Activated CD8-positive, alpha-beta memory T cell treated with anti-CD3 and anti-CD28 coated beads for 24 hours (primary cell): ENCODE results near the gene SORCS2.

ENCODE experiments used
- DNase-seq: peaks from one replicate; pipeline ENCODE4 v3.0.0-alpha.2; 2020

Gene SORCS2

GRCh38 chr4:7248857-7249256, 56.5 kb downstream of the SORCS2 start:
- DNase-seq: no peak

- DNase-seq: no peak
These were observed 59.0 kb downstream of the SORCS2 start for GRCh38 chr4:7251321-7251720.

DNA sequence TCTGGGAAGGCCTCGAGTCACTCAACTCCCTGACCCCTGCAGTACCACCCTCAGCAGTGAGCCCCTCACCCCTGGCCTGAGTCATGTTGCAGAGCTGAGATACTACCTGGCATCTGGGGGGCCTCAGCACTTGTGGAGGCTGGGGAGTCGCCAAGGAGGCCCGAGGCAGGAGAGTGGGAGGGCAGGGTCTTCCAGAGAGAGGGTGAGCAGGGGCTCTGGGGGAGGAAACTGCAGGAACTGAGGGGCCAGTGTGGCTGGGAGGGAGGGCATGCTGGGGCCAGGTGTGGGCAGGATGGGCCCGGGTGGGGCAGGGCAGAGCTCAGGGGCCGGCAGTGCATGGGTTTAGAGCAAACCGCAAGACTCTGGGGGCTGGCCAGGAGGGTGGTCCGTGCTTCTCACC, 59.7 kb downstream of the SORCS2 start:
- DNase-seq: no peak

- no peak for DNase-seq
These were observed 60.4 kb downstream of the SORCS2 start for GRCh38 chr4:7252510-7253340.

GRCh38 chr4:7253341-7253700, 61.0 kb downstream of the SORCS2 start:
- DNase-seq: no peak

- no peak for DNase-seq
These were observed 61.5 kb downstream of the SORCS2 start for GRCh38 chr4:7253837-7254236.

DNA sequence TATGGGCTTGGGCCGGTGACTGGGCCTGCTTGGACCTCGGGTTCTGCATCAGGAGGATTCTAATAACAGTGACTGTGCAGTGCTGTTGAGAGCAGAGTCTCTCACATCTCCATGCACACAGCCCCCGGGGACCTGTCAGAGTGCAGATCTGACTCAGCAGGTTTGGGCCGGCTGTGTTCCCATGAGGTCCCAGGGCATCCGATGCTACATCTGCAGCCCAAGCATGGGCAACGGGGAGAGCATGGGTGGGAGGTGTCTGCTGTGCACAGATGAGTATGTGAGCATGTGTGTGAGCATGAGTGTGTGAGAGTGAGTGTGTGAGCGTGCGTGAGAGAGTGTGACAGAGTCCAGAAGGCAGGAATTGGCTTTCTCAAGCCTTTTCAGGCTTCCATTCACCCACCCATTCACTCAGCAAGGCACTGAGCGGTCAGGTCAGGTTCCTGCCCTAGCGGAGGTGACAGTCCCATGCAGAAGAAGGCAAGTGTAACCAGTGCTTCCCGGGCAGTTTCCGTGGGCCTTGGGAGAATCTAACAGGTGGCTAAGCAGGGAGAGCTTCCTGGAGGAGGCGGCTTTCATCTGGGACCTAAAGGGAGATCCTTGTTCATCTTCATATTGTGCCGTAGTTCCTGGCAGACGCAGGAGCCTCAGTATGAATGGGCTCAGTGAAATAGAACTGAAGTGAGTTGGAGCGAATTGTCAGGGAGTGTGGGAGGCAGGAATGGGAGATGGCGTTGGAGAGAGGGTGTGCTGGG, 62.6 kb downstream of the SORCS2 start:
- no peak for DNase-seq

GRCh38 chr4:7255488-7255881, 63.1 kb downstream of the SORCS2 start:
- no peak for DNase-seq

DNA sequence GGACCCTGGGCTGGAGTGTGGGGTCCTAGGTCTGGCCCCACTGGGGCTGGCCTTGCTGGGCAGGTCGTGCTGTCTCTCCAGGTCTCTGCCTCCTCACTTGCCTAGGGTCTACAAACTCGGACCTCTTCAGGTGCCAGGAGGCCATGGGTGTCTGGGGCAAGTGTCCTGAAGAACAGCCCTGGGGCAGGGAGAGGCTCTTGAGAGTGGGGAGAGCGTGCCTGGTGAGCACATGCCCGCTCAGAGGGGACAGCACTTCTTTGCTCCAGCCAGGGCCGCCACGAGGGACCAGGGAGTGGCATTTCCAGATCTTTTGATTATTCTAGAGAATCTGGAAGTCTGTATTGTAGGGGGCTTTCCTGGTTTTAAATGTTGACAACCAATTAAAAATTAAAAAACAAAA, 63.7 kb downstream of the SORCS2 start:
- DNase-seq: no peak

- DNase-seq: no peak
These were observed 64.9 kb downstream of the SORCS2 start for GRCh38 chr4:7256984-7257810.

GRCh38 chr4:7259039-7259438, 66.7 kb downstream of the SORCS2 start:
- DNase-seq: no peak

GRCh38 chr4:7260569-7260968, 68.2 kb downstream of the SORCS2 start:
- DNase-seq: no peak

- no peak for DNase-seq
These were observed 68.7 kb downstream of the SORCS2 start for GRCh38 chr4:7261087-7261486.

- DNase-seq: no peak
These were observed 69.2 kb downstream of the SORCS2 start for GRCh38 chr4:7261536-7261935.

DNA sequence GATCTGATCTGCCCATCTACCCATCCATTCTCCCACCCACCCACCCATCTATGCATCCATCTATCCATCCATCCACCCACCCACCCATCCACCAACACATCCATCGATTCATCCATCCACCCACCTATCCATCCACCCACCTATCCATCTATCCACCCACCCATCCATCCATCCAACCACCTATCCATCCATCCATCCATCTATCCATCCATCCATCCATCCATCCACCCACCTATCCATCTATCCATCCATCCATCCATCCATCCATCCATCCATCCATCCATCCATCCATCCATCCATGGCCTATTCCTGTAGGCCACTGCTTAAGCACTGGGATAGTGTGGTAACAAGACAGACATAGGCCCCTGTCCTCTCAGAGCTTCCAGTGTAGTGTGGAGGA, 69.8 kb downstream of the SORCS2 start:
- DNase-seq: no peak

DNA sequence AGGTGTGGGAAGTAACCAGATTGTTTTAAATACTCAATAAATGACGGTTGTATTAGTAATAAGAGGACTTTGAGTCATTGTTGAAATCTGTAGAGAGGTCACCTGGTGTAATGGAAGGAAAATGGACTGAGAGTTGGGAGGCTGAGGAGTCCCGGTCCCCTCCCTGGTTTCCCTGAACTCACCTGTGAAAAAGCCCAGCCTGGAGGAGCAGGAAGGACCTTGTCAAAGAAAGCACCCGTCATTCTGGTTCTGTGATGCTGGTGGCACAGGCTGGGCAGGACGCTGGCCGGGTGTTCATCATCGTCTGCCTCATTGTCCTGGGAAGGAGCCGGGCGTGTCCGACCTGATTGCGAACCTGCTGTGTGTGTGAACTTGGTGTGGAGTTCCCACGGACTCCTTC, 70.8 kb downstream of the SORCS2 start:
- no peak for DNase-seq

DNA sequence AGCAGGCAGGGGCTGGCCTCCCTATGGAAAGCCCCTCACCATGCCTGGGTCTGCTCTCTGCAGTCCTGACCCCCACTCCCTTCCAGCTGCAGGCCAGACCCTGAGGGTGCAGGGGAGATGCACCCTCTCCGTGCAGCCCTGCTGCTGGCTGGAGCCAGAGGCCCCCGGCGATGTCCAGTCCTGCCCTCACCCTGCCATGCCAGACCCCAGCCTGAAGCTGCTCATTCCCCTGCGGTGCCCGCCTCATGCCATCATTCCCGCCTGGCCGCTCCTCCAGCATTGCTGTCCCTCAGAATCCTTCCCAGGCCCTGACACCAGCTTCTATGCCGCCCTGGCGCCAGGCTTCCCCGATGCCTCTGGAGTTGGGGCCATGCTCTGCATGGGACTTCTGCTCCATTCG, 72.4 kb downstream of the SORCS2 start:
- no peak for DNase-seq

DNA sequence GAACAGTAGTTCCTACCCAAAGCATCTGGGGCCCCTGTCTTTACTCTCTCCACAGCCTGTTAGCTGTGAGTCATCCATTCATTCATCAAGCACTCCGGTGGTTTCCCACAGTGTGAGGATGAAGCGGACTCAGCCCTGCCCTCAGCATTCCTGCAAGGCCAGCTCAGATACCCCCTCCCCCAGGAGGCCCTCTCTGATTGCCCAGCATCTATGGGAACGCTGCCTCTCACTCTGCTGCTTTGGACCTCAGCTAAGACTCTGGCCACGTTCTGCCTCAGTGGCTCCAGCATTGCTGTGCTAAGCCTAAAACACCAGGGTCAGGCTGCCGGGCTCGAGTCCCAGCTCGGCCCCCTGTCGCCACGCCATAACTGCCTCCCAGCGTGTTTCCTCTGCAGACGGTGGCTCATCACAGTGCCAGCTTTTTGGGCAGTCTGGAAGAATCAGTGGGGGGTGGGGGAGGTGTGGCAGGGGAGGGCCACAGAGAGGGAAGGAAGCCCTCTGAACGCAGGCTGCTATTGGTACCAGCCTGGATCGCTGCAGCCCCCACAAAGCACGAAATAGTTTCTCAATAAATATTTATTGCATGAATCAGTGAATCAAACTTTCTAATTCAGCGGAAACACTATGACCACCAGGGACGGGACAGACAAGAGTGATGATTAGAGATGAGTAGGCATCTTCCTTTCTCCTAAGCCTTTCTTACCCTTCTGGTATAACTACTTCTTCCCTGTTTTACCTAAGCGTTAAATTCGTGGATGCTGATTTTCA, 74.4 kb downstream of the SORCS2 start:
- DNase-seq: no peak

DNA sequence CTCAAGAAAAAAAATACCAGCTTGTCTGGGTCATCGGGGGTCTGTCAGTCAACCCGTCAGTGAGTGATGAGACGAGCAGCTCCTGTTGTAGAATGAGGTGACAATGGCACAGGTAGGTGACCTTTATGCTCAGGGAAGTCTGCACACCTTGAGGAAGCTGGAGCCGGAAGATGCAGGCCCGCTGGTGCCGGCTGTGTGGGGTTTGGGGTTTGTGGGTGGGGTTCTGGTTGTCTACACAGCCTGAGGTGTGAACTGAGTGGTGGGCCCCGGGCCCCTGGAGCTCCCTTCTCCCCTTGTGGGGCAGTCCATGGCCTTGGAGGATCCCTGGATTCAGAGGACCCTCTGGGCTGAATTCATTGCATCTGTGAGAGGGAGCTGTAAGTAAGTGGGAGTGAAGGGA, 75.5 kb downstream of the SORCS2 start:
- no peak for DNase-seq

DNA sequence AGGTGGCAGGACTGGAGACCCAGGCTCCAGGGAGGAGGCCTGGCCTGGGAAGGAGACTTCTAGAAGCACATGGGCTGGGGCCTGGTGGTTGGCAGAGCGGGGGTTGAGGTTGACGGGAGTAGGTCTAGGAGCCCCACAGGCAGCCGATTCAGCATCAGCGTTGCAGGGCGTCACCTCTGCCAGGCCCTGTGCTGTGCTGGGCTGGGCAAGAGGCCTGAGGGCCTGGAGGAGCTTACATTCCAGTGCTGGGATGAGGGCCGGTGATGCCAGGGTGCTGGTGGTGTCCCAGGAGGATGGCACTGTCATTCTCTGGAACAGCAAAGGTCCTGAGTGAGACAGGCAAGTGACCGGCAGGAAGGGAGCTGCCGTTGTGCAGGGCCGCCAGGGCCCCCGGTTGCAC, 76.6 kb downstream of the SORCS2 start:
- DNase-seq: no peak

DNA sequence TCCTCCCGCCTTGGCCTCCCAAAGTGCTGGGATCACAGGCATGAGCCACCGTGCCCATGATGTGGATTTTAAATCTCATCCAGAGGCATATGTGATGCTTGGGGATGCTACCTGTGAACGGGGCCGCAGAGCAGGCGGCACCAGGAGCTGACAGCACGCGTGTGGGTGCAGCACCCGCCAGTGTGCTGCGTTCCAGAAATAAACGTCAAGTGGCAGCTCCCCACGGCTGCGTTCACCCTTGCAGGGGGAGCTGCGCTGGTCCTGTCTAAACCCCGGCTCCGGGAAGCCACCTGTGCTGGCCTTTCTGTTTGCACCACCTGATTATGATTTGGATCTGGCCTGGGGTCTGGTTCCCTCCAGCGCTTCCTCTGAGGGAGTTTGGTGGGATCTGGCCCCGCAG, 77.8 kb downstream of the SORCS2 start:
- no peak for DNase-seq

GRCh38 chr4:7272404-7272803, 80.1 kb downstream of the SORCS2 start:
- DNase-seq: no peak

DNA sequence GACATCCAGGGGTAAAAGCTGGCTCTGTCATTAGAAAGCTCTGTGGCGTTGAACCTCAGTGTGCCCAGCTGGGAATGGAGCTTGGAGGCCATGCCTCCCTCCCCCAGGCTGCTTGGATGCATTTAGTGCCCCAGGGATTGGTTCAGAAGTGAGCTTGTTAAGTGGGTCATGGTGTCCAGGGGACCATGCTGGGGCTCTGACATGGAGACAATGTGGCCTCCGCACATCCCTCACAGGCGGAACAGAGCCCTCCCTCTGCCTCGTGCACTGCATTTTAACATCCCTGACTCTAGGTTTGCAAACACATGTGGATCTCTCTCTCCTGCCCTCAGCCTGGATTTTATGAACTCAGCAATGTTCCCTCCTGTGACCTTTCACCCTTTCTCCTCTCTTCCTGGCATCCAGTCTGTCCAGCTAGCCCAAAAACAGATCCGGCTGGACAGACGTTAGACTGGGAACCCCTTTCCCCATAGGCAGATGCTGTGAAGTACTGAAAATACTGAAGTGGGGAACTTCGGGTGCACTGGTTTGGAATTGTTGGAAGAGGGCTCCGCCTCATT, 81.5 kb downstream of the SORCS2 start:
- no peak for DNase-seq
